Activated gamma-delta T cell treated with Interleukin-2 at 50 U/mL for 16 hours (primary cell): Measurements from ENCODE around the gene MTX1.
"Not testable (repeated sequence)": the region's sequence is repeated elsewhere in the genome, so short reads cannot be mapped to it uniquely, and the experiment has no call there.

Source experiments
- DNase-seq: peaks from one replicate; pipeline ENCODE4 v3.0.0-alpha.2; 2020

Gene MTX1

GRCh38 chr1:155209312-155209721 is 822 bp downstream of the MTX1 start:
- DNase-seq, result no peak

- DNase-seq, result no peak
Measured at GRCh38 chr1:155210314-155211104, 2.0 kb downstream of the MTX1 start.

- not testable (repeated sequence) for DNase-seq
Measured at GRCh38 chr1:155211381-155212050, 3.0 kb downstream of the MTX1 start.

GRCh38 chr1:155212051-155212440 is 3.6 kb downstream of the MTX1 start:
- not testable (repeated sequence) for DNase-seq

- DNase-seq, result not testable (repeated sequence)
Measured at GRCh38 chr1:155214702-155215101, 6.2 kb downstream of the MTX1 start.

- no peak for DNase-seq
Measured at GRCh38 chr1:155218854-155219591, 10.5 kb downstream of the MTX1 start.

- DNase-seq, result no peak
Measured at GRCh38 chr1:155219592-155220031, 11.1 kb downstream of the MTX1 start.

- DNase-seq, result not testable (repeated sequence)
Measured at GRCh38 chr1:155220211-155220965, 11.9 kb downstream of the MTX1 start.

- DNase-seq, result no peak
Measured at GRCh38 chr1:155223047-155223446, 14.6 kb downstream of the MTX1 start.

GRCh38 chr1:155225404-155225759 is 16.9 kb downstream of the MTX1 start:
- DNase-seq, result not testable (repeated sequence)

- peak; percentile 95 for DNase-seq
Measured at GRCh38 chr1:155226188-155226909, 17.9 kb downstream of the MTX1 start.

GRCh38 chr1:155226910-155227260 is 18.4 kb downstream of the MTX1 start:
- DNase-seq, result no peak

- DNase-seq, result peak; percentile 100
Measured at GRCh38 chr1:155227261-155228095, 19.0 kb downstream of the MTX1 start.

- no peak for DNase-seq
Measured at GRCh38 chr1:155228096-155228427, 19.6 kb downstream of the MTX1 start.

GRCh38 chr1:155231302-155231701 is 22.8 kb downstream of the MTX1 start:
- not testable (repeated sequence) for DNase-seq

GRCh38 chr1:155232001-155232978 is 23.8 kb downstream of the MTX1 start:
- not testable (repeated sequence) for DNase-seq

GRCh38 chr1:155233502-155233901 is 25.0 kb downstream of the MTX1 start:
- DNase-seq, result not testable (repeated sequence)

- not testable (repeated sequence) for DNase-seq
Measured at GRCh38 chr1:155235375-155235774, 26.9 kb downstream of the MTX1 start.

- DNase-seq, result no peak
Measured at GRCh38 chr1:155236451-155236850, 28.0 kb downstream of the MTX1 start.

GRCh38 chr1:155241069-155241679 is 32.7 kb downstream of the MTX1 start:
- DNase-seq, result peak; percentile 56
